HAP-1 (cell line): ENCODE results near the gene DDRGK1.
"Not testable (repeated sequence)": the region's sequence is repeated elsewhere in the genome, so short reads cannot be mapped to it uniquely, and the experiment has no call there.

Experiments
- DNase-seq, 2 experiments: peaks; one replicate each; pipeline ENCODE4 v3.0.0-alpha.2; 2016 to 2020; ENCODE audit warnings: low spot score in 2 of 2
- H3K27me3 ChIP-seq: fragments of 250-450 bp; sonication (Bioruptor Pico); 2 replicates; pipeline ENCODE4 v1.5.1; 2020; ENCODE audit warnings: low read depth, mild to moderate bottlenecking, moderate library complexity
- H3K36me3 ChIP-seq: fragments of 250-450 bp; sonication (Bioruptor Pico); replicated peaks from 2 replicates; pipeline ENCODE4 v1.5.1; 2020; ENCODE audit warnings: mild to moderate bottlenecking
- H3K4me1 ChIP-seq: fragments of 250-450 bp; sonication (Bioruptor Pico); 2 replicates; pipeline ENCODE4 v1.5.1; 2020; ENCODE audit warnings: mild to moderate bottlenecking
- H3K4me3 ChIP-seq: fragments of 250-450 bp; sonication (Bioruptor Pico); 2 replicates; pipeline ENCODE4 v1.5.1; 2020; ENCODE audit warnings: mild to moderate bottlenecking, moderate library complexity
- H3K9me3 ChIP-seq: fragments of 250-450 bp; sonication (Bioruptor Pico); 2 replicates; pipeline ENCODE4 v1.5.1; 2020; ENCODE audit warnings: mild to moderate bottlenecking, moderate library complexity
- in situ Hi-C: fragments of 300-500 bp; cut with MboI; formaldehyde crosslinking; loops from 3 replicates; pipeline ENCODE4 v1.14.3; 2020; ENCODE audit warnings: low sequenced_read_pairs, inconsistent platforms, mixed read lengths

Gene DDRGK1

DNA sequence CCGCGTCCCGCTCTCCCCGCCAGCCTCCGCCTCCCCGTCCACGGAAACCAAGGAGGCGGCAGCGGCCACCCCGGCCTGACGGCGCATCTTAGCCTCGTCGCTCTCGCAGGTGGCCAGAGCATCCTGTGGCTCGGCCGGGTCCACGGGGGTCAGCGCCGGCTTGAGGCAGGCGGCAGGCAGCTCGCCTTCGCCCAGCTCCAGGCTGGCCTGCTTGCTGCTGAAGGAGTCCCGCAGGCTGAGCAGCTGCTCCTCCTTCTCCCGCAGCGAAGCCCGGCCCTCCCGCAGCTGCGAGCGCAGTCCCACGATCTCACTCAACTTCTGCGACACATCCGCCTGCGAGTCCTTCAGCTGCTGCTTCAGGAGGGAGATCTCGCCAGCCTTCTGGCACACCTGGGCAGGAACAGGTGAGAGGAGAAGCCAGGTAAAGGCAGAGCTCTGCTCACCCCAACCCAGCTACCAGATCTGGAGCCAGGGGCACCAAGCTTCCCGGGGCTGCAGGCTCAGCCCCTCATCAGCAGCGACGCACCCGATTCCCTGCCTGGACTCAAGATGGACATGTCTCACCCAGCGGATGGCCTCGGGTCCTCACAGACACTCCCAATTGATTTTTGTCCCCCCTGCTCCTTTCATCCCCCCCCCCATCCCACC, 39.6 kb downstream of the DDRGK1 start:
- Histone ChIP-seq H3K9me3 (no peaks in the 10 kb centered on the region; the same call in 1 of the 2 replicates), H3K4me3 (no peak overlapping the region), H3K27me3 (no peaks in the 10 kb centered on the region), H3K4me1 (no peaks in the 10 kb centered on the region), H3K36me3 (no peaks in the 10 kb centered on the region)
- DNase-seq = no peak
- in situ Hi-C loops = no loop called here

DNA sequence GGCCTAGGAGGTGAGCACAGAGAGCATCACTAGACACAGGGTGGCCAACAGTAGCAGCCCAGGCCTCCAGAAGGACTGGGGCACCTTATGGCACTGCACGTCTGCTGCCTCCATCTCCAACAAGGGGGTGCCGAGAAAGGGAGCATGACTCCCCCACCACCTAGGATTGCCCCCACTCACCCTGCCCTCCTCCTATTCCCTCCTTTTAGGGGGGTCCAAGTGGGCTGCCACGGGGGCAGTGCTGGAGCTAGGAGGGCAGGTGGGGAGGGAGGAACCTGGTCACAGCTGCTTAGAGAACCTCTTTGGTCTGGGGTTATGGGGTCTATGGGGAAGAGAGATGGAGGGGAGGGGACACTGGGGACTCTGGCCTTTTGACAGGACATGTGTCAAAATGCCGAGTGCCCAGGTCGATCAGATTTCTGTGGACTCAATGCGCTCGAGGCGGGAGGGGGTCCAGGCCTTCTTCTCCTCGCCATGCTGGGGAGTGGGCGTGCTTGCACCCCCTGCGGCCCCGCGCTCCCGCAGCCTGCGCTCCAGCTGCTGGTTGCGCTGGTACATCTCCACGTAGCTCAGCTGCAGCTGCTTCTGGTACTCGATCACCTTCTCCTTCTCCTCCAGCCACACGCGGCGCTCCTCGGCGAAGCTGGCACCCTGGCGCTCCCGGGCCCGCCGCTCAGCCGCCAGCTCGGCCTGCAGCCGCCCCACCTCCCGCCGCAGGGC, 40.3 kb downstream of the DDRGK1 start:
- in situ Hi-C loops = no loop called here
- DNase-seq = no peak
- no peaks in the 10 kb centered on the region for H3K4me1 ChIP-seq
- no peak overlapping the region for H3K4me3 ChIP-seq
- H3K36me3 ChIP-seq = no peaks in the 10 kb centered on the region
- H3K9me3 ChIP-seq = no peaks in the 10 kb centered on the region; the same call in 1 of the 2 replicates
- no peaks in the 10 kb centered on the region for H3K27me3 ChIP-seq

DNA sequence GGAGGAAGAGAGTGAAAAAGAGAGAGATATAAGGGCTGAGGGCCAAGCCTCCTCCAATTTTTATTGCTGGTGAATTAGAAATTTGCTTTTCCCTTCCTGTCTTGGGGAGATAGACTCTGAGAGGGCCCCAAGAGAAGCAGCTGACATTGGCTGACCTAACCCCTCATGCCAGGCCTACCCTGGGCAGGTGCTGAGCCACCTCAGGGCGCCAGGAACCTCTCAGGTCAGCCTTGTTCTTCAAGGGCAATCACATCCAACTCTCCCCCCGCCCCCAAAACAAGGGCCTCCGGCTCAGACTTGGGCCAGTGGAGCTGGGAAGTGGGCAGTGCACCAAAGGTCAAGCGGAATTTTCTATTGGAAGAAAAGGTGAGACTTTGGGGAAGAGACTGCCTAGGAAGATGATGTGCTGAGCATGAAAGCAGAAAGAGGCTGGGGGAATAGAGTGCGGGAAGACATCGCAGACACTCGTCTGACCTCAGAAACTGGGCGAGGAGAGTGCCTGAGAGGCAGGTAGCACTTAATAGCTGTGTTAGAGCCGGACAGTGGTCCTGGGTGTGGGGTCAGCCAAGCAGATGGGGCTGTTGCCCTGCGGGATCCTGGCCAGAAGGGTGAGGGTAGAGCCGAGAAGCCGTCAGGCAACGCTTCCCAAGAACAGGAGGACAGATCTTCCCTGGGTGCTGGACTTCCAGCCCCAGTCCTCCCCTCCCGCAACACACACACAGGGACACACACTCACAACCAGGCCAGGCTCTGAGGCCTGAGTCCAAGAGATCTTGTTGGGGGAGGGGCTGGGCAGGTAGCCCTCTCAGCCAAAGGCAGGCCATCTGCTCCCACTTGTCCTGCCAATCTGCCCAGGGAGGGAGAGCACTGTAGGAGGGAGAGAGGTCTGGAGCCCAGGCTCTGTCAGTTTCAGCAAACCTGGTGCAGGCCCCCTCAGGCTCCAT, 41.1 kb downstream of the DDRGK1 start:
- no peak overlapping the region for H3K4me3 ChIP-seq
- no peak for DNase-seq
- in situ Hi-C loops = no loop called here
- H3K9me3 ChIP-seq = no peaks in the 10 kb centered on the region; the same call in 1 of the 2 replicates
- H3K36me3 ChIP-seq = no peaks in the 10 kb centered on the region
- no peaks in the 10 kb centered on the region for H3K4me1 ChIP-seq
- H3K27me3 ChIP-seq = no peaks in the 10 kb centered on the region

DNA sequence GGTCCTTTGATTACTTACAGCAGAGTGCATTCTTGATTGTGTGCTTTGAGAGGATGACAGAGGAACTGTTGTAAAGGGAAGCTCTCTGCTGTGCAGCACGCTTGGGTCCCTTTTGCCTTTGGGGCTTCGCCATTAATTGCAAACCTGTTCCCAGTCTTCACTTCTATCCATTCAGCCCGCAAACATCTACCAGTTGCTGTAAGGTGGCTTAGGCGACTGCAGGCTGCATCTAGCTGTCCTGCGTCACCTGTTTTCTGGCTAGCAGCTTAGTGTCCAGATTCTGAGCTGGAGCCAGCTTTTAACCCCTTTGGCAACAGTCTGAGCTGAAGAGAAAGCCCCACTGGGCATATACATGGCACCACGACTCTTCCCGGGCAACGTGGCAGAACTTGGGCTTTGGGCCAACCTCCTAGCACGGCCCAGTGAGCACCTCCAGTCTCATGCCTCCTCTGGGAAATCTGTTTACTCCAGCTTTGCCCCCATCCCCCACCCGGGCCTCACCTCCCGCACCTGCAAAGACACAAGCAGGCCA, 42.3 kb downstream of the DDRGK1 start:
- DNase-seq = no peak
- Histone ChIP-seq H3K9me3 (no peaks in the 10 kb centered on the region; the same call in 1 of the 2 replicates), H3K27me3 (no peaks in the 10 kb centered on the region), H3K4me1 (no peaks in the 10 kb centered on the region), H3K36me3 (no peaks in the 10 kb centered on the region), H3K4me3 (no peak overlapping the region)
- in situ Hi-C loops = no loop called here

DNA sequence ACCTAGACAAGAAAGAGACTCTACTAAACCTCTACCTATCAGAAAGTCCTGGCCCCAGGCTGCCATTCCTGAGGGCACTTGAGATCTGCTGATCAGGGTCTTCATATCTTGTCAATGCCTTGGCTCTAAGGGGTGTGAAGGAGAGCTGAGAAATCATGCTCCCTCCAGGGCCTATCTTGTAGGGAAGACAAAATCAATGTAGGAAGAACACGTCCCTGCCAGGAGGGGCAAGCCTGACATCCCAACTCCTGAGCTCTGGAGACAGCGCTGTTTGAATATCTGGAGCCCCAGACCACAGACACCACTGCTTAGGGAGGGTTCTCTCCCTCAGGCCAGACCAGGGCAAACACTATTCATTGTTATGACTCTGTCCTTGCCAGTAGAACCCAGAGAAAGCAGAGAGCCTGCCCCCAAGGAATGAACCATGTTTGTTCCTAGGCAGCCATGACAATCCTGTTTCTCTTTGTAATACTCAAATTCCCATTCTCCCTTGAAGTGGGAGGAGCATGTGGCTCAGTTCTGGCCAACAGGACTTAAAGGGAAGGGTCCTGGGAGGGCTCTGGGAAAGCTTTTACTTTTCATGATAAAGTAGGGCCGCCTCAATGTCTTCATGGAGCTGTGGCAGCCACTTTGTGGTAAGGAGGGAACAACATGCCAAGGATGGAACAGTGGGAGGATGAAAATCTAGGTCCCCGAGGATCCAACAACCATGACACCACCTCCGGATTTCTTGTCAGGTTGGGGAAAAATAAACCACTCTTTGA, 43.0 kb downstream of the DDRGK1 start:
- no peak for DNase-seq
- in situ Hi-C loops = no loop called here

DNA sequence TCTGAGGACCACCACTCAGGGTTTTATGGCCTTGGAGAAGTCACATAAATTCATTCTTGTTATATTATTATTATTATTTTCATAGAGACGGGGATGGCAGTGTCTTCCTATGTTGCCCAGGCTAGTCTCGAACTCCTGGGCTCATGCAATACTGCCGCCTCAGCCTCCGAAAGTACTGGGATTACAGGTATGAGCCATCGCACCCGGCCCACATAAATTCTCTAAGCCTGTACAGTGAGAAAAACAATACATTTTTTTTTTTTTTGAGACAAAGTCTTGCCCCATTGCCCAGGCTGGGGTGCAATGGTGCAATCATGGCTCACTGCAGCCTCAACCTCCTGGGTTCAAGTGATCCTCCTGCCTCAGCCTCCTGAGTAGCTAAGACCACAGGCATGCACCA, 44.1 kb downstream of the DDRGK1 start:
- in situ Hi-C loops = no loop called here

More for the DNA sequence above, 43.0 kb downstream of the DDRGK1 start:
- H3K9me3 ChIP-seq = no peaks in the 10 kb centered on the region; the same call in 1 of the 2 replicates
- no peaks in the 10 kb centered on the region for H3K27me3 ChIP-seq
- no peaks in the 10 kb centered on the region; the same call in 1 of the 2 replicates for H3K36me3 ChIP-seq
- H3K4me1 ChIP-seq = no peaks in the 10 kb centered on the region
- no peak overlapping the region for H3K4me3 ChIP-seq

DNA sequence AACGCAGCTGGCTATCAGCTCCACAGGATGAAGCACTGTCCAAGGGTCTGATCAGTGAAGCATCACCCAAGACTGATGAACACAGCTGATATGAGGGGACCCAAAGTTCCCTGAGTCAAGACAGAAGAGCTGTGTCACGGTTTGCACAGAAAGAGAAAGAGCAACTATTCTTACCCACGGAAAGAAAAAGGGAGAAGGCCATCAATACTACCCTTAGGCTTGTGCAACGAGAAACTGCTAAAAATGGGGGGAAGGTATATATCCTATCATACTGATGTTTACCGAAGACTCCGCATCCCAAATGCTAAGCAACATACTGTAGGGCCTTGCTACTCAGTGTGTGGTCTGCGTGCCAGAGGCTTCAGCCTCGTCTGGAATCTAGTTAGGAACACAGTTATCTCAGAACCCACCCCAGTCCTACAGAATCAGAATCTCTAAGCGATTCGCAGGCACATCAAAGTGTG, 45.5 kb downstream of the DDRGK1 start:
- H3K36me3 ChIP-seq = peaks cover 3% of the 10 kb centered on the region
- no peaks in the 10 kb centered on the region for H3K4me1 ChIP-seq
- no peaks in the 10 kb centered on the region for H3K27me3 ChIP-seq
- H3K4me3 ChIP-seq = peak overlapping the region; percentile 83
- in situ Hi-C loops = no loop called here
- no peaks in the 10 kb centered on the region; the same call in 1 of the 2 replicates for H3K9me3 ChIP-seq
- DNase-seq = no peak

More for the DNA sequence above, 44.1 kb downstream of the DDRGK1 start:
- no peaks in the 10 kb centered on the region for H3K4me1 ChIP-seq
- DNase-seq = no peak
- H3K9me3 ChIP-seq = no peaks in the 10 kb centered on the region; the same call in 1 of the 2 replicates
- no peaks in the 10 kb centered on the region for H3K27me3 ChIP-seq
- H3K36me3 ChIP-seq = no peaks in the 10 kb centered on the region; the same call in 1 of the 2 replicates
- H3K4me3 ChIP-seq = peak overlapping the region; percentile 83; the same call in 1 of the 2 replicates

DNA sequence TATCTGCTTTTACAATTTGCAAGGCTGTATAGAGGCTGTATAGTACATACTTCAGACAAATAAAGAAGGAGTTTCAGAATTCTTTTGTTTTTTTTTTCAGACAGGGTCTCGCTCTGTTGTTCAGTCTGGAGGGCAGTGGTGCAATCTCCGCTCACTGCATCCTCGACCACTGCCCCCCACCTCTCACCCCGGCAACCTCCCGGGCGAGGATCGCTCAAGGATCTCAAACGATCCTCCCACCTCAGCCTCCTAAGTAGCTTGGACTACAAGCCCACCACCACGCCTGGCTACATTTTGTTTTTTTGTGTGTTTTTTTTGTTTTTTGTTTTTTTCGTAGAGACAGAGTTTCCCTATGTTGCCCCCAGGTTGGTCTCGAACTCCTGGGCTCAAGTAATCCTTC, 46.7 kb downstream of the DDRGK1 start:
- no peak for DNase-seq
- no peaks in the 10 kb centered on the region for H3K4me1 ChIP-seq
- H3K4me3 ChIP-seq = peak overlapping the region; percentile 83
- H3K27me3 ChIP-seq = no peaks in the 10 kb centered on the region
- no peaks in the 10 kb centered on the region; the same call in 1 of the 2 replicates for H3K9me3 ChIP-seq
- peaks cover 8% of the 10 kb centered on the region for H3K36me3 ChIP-seq
- in situ Hi-C loops = no loop called here

DNA sequence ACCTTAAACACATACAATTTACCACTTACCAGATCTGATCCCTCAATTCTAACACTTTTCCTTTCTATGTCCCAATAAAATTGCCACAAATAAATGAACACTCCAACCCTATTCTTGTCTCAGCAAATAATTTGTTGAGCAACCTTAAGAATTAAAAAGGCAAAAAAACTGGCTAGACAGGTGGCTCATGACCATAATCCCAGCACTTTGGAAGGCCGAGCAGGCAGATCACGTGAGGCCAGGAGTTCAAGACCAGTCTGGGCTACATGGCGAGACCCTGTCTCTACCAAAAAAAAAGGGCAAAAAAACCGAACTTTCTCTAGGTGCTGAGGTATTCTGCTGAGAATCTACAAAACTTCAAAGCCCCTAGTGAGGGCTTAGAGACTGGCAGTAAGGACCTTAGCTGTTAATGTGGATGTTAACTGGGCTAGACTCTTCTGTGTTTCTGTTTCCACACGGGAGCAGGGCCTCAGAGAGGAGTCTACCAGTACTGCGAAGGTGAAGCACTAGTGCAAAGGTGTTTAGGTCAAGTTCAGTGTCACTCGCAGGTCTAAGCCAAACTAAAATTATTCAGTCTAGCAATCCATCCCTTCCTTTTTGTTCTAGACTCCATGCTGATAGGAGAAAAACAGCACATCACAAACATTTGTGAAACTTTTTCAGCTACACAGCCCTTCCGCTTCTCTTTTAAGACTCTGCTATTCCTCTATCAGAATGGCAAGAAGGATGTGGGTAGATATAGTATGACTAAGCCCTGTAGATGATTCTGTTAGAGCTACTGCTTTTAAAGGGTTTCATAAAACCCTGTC, 47.5 kb downstream of the DDRGK1 start:
- Histone ChIP-seq H3K4me3 (no peak overlapping the region), H3K36me3 (peaks cover 8% of the 10 kb centered on the region), H3K4me1 (no peaks in the 10 kb centered on the region), H3K9me3 (no peaks in the 10 kb centered on the region; the same call in 1 of the 2 replicates), H3K27me3 (no peaks in the 10 kb centered on the region)
- in situ Hi-C loops = no loop called here
- no peak for DNase-seq

DNA sequence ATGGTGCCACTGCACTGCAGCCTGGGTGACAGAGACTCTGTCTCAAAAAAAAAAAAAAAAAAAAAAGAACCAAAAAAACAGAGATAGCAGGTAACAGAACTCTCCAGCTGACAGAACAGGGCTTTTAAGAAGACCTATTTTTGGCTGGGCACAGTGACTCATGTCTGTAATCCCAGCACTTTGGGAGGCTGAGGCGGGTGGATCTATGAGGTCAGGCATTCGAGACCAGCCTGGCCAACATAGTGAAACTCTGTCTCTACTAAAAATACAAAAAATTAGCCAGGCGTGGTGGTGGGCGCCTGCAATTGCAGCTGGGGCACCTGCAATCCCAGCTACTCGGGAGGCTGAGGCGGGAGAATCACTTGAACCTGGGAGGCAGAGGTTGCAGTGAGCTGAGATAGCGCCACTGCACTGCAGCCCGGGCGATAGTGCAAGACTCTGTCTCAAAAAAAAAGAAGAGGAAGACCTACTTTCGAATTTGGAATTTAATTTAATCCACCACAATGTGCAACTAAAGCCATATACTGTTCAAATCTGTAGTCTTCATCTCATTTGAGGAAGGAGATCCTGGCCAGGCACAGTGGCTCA, 52.3 kb downstream of the DDRGK1 start:
- H3K4me3 ChIP-seq, H3K9me3 ChIP-seq, H3K4me1 ChIP-seq, H3K27me3 ChIP-seq, DNase-seq, in situ Hi-C loops: not testable (repeated sequence)
- H3K36me3 ChIP-seq = peaks cover 32% of the 10 kb centered on the region

DNA sequence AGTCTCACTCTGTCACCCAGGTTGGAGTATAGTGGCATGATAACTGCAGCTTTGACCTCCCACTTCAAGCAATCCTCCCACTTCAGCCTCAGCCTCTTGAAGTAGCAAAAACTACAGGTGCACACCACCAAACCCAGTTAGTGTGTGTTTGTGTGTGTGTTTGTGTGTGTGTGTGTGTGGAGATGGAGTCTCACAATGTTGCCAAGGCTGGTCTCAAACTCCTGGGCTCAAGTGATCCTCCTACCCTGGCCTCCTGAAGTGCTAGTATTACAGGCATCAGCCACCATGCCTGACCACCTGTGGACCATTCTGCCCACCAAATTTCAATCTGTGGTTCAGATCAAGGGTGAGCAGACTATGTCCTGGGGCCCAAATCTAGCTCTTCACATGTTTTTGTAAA, 53.6 kb downstream of the DDRGK1 start:
- H3K9me3 ChIP-seq = no peaks in the 10 kb centered on the region
- peaks cover 37% of the 10 kb centered on the region for H3K36me3 ChIP-seq
- in situ Hi-C loops = no loop called here
- H3K27me3 ChIP-seq = no peaks in the 10 kb centered on the region
- no peak for DNase-seq
- no peaks in the 10 kb centered on the region for H3K4me1 ChIP-seq
- no peak overlapping the region for H3K4me3 ChIP-seq
